ENCODE data around the gene PPFIA2. TPM values are rescaled to one million over a fixed set of nuclear protein-coding genes. Genes with fewer than 3 reads are reported as not detected.

The PPFIA2 gene
- total RNA-seq, 1 experiment from 2014 or later, result 1.1 TPM

GRCh38 chr12:81492131-81492720, 266.9 kb downstream of the PPFIA2 start:
- Mint-ChIP-seq H3K36me3 (no peaks in the 10 kb centered on the region), H3K4me1 (peaks cover 11% of the 10 kb centered on the region), H3K4me3 (no peak overlapping the region), H3K27ac (no peak overlapping the region), H3K27me3 (ENCODE audit: low read depth) (no peaks in the 10 kb centered on the region), H3K9me3 (no peaks in the 10 kb centered on the region)
- ATAC-seq, result no peak
- no peak for DNase-seq (ENCODE audit: low spot score)
- CTCF ChIA-PET, result no interaction called here
- POLR2A ChIA-PET, result no interaction called here
- TF ChIP-seq ESRRA (CRISPR knock-in tag; IDR thresholded peaks at IDR 0.05; ENCODE audit: borderline replicate concordance) (no peak), ZNF317 (CRISPR knock-in tag; IDR thresholded peaks at IDR 0.05; ENCODE audit: borderline replicate concordance, low read depth) (no peak), CREB1 (CRISPR knock-in tag; IDR thresholded peaks at IDR 0.05) (no peak), PRDM15 (CRISPR knock-in tag; IDR thresholded peaks at IDR 0.05) (no peak), NR2C2 (CRISPR knock-in tag; IDR thresholded peaks at IDR 0.05) (no peak), ZBTB21 (CRISPR knock-in tag; IDR thresholded peaks at IDR 0.05; ENCODE audit: borderline replicate concordance) (no peak), RELA (CRISPR knock-in tag; IDR thresholded peaks at IDR 0.05; ENCODE audit: borderline replicate concordance) (no peak), ZNF532 (CRISPR knock-in tag; IDR thresholded peaks at IDR 0.05; ENCODE audit: borderline replicate concordance) (no peak), ATF6 (CRISPR knock-in tag; IDR thresholded peaks at IDR 0.05) (no peak), ZMAT4 (CRISPR knock-in tag; IDR thresholded peaks at IDR 0.05) (no peak), PRRX2 (CRISPR knock-in tag; IDR thresholded peaks at IDR 0.05) (no peak), HMGA2 (CRISPR knock-in tag; IDR thresholded peaks at IDR 0.05) (no peak), MXD4 (CRISPR knock-in tag; IDR thresholded peaks at IDR 0.05; ENCODE audit: borderline replicate concordance) (no peak), FOXP1 (CRISPR knock-in tag; IDR thresholded peaks at IDR 0.05; ENCODE audit: borderline replicate concordance) (no peak), CREM (CRISPR knock-in tag; IDR thresholded peaks at IDR 0.05) (no peak), CBFB (CRISPR knock-in tag; IDR thresholded peaks at IDR 0.05; ENCODE audit: low read depth) (no peak)
- TF ChIP-seq, protein P1, sequence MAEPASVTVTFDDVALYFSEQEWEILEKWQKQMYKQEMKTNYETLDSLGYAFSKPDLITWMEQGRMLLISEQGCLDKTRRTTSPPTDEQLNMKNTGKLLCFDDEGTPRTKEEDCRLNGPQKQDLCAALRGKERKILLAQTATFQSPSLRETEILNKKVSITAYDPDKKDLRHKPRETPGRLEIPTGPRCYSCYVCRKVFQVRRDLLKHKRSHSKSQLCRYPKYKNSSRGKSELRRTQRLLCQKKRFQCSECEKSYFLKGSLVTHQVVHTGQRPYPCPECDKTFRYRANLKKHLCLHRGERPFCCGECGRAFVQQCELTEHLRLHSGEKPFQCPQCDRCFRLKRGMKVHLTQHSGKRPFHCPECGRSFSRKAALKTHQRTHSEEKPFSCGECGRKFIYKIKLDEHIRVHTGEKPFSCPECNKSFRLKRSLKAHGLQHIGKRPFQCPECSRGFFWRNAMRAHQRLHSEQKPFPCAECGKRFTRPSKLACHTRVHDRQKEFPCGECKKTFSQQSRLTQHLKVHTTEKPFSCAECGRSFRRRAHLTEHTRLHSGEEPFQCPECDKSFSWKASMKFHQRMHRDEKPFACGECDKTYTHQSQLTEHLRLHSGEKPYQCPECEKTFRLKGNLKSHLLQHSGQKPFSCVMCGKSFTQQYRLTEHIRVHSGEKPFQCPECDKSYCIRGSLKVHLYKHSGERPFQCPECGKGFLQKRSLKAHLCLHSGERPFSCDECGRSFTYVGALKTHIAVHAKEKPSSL (CRISPR knock-in tag; conservative IDR thresholded peaks at IDR 0.05), result no peak

All from WTC11 (cell line).